H7 (cell line): ENCODE data around the gene ADAP1. TPM values are rescaled to one million over a fixed set of nuclear protein-coding genes. Genes with fewer than 3 reads are reported as not detected.
"Not testable (repeated sequence)": the region's sequence is repeated elsewhere in the genome, so short reads cannot be mapped to it uniquely, and the experiment has no call there.

ENCODE experiments used
- DNase-seq: peaks from one replicate; pipeline ENCODE4 v3.0.0; 2012
- H3K27me3 ChIP-seq: 2 replicates; pipeline ENCODE4 v1.6.0; 2011; ENCODE audit warnings: mild to moderate bottlenecking, low read length; ENCODE audit not compliant: control insufficient read depth, insufficient read depth
- H3K36me3 ChIP-seq: replicated peaks from 2 replicates; pipeline ENCODE4 v1.5.1; 2011; ENCODE audit warnings: low read length; ENCODE audit not compliant: control insufficient read depth, insufficient read depth
- H3K4me3 ChIP-seq: 2 replicates; pipeline ENCODE4 v1.5.1; 2011; ENCODE audit warnings: low read depth, mild to moderate bottlenecking, control low read depth, low read length, moderate library complexity; ENCODE audit not compliant: insufficient read depth
- total RNA-seq: library from RNA; depleted of rRNA; stranded (reverse); fragments of >200 nt; shearing (Covaris generic); gene quantifications from 2 replicates; pipeline ENCODE4 v1.2.3, GENCODE V29; 2014

The ADAP1 gene
- total RNA-seq, 1 experiment from 2014 or later, result 5.0 TPM

GRCh38 chr7:881441-882234 is 72.8 kb downstream of the ADAP1 start:
- no peak overlapping the region for H3K4me3 ChIP-seq
- peaks cover 3% of the 10 kb centered on the region for H3K36me3 ChIP-seq
- no peaks in the 10 kb centered on the region for H3K27me3 ChIP-seq
- DNase-seq, result no peak

- no peak for DNase-seq
- no peaks in the 10 kb centered on the region for H3K27me3 ChIP-seq
- no peaks in the 10 kb centered on the region; the same call in 1 of the 2 replicates for H3K36me3 ChIP-seq
- H3K4me3 ChIP-seq, result no peak overlapping the region
These were observed 74.0 kb downstream of the ADAP1 start for GRCh38 chr7:880450-880849.

DNA sequence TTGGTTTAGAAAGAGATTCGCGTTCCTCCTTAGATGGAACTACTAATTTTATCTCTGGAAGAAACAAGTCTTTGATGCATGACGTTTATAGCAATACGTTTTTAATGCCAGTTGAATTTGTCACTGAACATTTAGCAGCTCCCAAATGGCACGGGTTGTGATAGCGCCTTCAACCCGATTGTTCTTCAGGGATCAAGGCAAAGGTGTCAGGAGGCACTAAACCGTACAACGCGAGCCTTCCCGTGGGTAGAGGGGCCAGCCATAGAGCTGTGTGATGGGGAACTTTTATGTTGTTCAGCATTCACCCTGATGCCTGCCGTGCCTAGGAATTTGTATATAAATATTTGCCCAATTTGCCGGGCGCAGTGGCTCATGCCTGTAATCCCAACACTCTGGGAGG is 74.8 kb downstream of the ADAP1 start:
- Histone ChIP-seq H3K27me3 (no peaks in the 10 kb centered on the region), H3K4me3 (no peak overlapping the region), H3K36me3 (no peaks in the 10 kb centered on the region; the same call in 1 of the 2 replicates)
- no peak for DNase-seq

- Histone ChIP-seq H3K27me3 (no peaks in the 10 kb centered on the region), H3K36me3 (no peaks in the 10 kb centered on the region; the same call in 1 of the 2 replicates), H3K4me3 (no peak overlapping the region)
- DNase-seq, result no peak
These were observed 75.4 kb downstream of the ADAP1 start for GRCh38 chr7:879093-879492.

DNA sequence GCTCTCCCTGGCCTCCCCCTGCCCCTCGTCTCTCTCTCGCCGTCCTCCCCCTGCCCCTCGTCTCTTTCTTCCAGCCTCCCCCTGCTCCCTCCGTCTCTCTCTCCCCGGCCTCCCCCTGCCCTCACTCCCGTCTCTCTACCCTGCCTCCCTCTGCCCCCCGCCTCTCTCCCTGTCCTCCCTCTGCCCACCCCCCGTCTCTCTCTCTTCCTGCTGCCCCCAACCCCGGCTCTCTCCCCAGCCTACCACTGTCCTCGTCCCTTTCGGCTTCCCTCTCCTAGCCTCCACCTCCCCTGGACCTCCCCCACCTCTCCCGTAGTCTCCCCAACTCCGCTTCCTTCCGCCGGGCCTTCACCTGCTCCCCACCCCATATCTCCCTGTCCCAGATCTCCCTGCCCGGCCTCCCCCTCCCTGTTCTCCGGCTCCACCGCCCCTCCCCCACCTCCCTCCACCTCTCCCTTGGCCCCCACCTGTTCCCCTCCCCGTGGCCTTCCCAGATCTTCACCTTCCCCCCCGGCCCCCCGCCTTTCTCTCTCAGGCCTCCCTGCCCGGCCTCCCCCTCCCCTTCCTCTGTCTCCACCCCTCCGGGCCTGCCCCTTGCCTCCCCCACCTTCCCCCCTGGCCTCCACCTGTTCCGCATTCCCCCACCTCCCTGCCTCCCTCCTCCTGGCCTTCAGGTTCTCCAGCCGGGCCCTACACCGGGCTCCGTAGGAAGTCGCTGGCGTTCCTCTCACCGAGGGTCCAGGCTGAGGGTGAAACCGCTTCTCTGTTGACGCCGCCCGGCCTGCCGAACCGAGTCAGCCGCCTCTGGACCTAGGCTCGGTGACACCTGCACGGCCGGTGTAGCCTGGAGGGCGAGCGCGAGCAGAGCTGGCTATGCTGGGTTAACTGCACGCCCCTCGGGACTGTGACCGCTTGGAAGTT is 76.9 kb downstream of the ADAP1 start:
- Histone ChIP-seq H3K4me3 (peak overlapping the region; percentile 86), H3K27me3 (no peaks in the 10 kb centered on the region), H3K36me3 (peaks cover 6% of the 10 kb centered on the region)
- DNase-seq, result peak; percentile 81

GRCh38 chr7:876972-877311 is 77.5 kb downstream of the ADAP1 start:
- Histone ChIP-seq H3K27me3 (no peaks in the 10 kb centered on the region), H3K36me3 (peaks cover 6% of the 10 kb centered on the region), H3K4me3 (peak overlapping the region; percentile 86)
- DNase-seq, result no peak

GRCh38 chr7:876077-876971 is 78.2 kb downstream of the ADAP1 start, which contains the start of gene GET4:
TSS of gene GET4 (plus strand) at chr7:876554. CDS start at chr7:876646, 92 bp downstream.
- peak within 1 kb of the TSS; percentile 86 for H3K4me3 ChIP-seq
- H3K36me3 ChIP-seq, result peaks cover 9% of the 10 kb centered on the region
- no peaks in the 10 kb centered on the region for H3K27me3 ChIP-seq
- peak; percentile 100 for DNase-seq

DNA sequence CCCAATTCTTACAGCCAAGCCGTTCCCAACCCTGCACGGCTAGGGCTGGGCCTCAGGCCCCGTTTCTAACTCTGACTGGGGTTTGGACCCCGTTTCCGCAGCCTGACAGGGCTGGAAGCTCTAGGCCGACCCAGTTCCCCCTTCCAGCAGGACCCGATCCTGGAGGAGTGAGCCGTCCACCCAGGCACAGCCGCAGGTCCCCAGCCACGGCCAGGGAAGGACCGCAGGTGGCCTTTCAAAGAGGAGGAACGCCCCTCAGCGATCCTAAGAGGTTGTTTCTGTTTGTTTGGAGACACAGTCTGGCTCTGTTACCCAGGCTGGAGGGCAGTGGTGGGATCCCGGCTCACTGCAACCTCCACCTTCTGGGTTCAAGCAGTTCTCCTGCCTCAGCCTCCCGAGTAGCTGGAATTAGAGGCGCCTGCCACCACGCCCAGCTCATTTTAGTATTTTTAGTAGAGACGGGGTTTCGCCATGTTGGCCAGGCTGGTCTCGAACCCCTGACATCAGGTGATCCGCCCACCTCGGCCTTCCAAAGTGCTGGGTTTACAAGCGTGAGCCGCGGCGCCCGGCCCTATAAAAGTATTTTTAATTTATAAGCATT is 78.9 kb downstream of the ADAP1 start:
- H3K4me3 ChIP-seq, result no peak overlapping the region
- H3K36me3 ChIP-seq, result peaks cover 9% of the 10 kb centered on the region

GRCh38 chr7:875051-875450 is 79.4 kb downstream of the ADAP1 start:
- DNase-seq, result no peak
- Histone ChIP-seq H3K4me3 (no peak overlapping the region), H3K27me3 (no peaks in the 10 kb centered on the region), H3K36me3 (peaks cover 10% of the 10 kb centered on the region)

More for the DNA sequence above, 78.9 kb downstream of the ADAP1 start:
- peak; percentile 56 for DNase-seq
- no peaks in the 10 kb centered on the region for H3K27me3 ChIP-seq

GRCh38 chr7:874031-874749 is 80.3 kb downstream of the ADAP1 start:
- Histone ChIP-seq H3K4me3 (no peak overlapping the region), H3K36me3 (peaks cover 14% of the 10 kb centered on the region), H3K27me3 (no peaks in the 10 kb centered on the region)
- no peak for DNase-seq

DNA sequence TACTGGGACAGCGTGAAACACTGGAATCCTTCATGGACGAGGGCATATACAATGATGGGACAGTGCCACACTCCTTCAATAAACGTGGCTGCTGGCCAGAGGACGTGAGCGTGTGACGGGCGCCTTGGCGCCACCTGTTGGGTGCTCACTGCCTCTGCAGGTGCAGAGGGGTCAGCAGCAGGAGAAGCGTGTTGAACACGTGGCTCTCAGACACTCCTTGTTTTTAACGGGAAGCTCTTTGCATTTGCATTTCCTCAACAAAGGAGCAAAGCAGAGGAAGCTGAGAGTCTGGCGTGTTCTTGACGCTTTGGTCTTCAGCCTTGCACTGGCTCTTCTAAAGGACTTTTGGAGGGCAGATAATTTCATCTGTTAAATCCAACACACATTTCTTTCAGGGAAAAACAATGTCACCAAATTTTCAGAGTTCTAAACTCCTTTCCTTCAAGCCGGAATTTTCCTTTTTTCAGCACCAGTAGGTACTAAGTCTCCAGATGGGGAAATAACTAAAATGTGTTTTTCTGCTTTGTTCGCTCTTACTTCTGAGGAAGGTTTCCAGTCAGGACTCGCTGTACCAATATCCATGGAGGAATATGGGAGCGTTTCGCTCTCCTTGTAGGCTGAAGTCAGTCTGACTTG is 81.0 kb downstream of the ADAP1 start:
- Histone ChIP-seq H3K4me3 (no peak overlapping the region), H3K27me3 (no peaks in the 10 kb centered on the region), H3K36me3 (peaks cover 17% of the 10 kb centered on the region)
- peak; percentile 93 for DNase-seq

GRCh38 chr7:872685-873084 is 81.8 kb downstream of the ADAP1 start:
- H3K27me3 ChIP-seq, DNase-seq, H3K4me3 ChIP-seq: not testable (repeated sequence)
- H3K36me3 ChIP-seq, result peaks cover 19% of the 10 kb centered on the region
